GM04504 (cell line): Measurements from ENCODE around the gene RNF41.

Experiments
- DNase-seq: peaks from one replicate; pipeline ENCODE4 v3.0.0-alpha.2; 2012; ENCODE audit warnings: low read depth

Gene RNF41

GRCh38 chr12:56152756-56153677 lies 68.7 kb downstream of the RNF41 start:
- DNase-seq = no peak
